Activated B cell treated with CpG ODN at 0.5 μM for 24 hours (primary cell): ENCODE results near the gene PTGES2. TPM values are rescaled to one million over a fixed set of nuclear protein-coding genes. Genes with fewer than 3 reads are reported as not detected.

Experiments
- ATAC-seq: fragments of 200-7000 bp; cut with Tn5 transposase; one replicate; pipeline ENCODE4 v1.10.0; 2021; ENCODE audit warnings: low read depth, mild to moderate bottlenecking, moderate library complexity
- CTCF ChIA-PET: fragments of 350-600 bp; sonication (Branson Sonifier 250); formaldehyde crosslinking; loops from one replicate; lab custom pipeline; 2021; ENCODE audit warnings: antibody characterized with exemption; lab: Charles Lee
- POLR2A ChIA-PET: fragments of 350-600 bp; sonication (Branson Sonifier 250); formaldehyde crosslinking; loops from one replicate; lab custom pipeline; 2021; ENCODE audit warnings: antibody characterized with exemption; lab: Charles Lee
- DNase-seq: peaks from one replicate; pipeline ENCODE4 v3.0.0; 2022
- H3K27ac Mint-ChIP-seq: one replicate; pipeline ENCODE4 v1.8.0; 2020; ENCODE audit warnings: mixed read lengths
- H3K27me3 Mint-ChIP-seq: one replicate; pipeline ENCODE4 v1.8.0; 2021; ENCODE audit warnings: mixed read lengths
- H3K36me3 Mint-ChIP-seq: one replicate; pipeline ENCODE4 v1.8.0; 2021; ENCODE audit warnings: low read depth, mixed read lengths
- H3K4me1 Mint-ChIP-seq: one replicate; pipeline ENCODE4 v1.8.0; 2021; ENCODE audit warnings: mixed read lengths
- H3K4me3 Mint-ChIP-seq: one replicate; pipeline ENCODE4 v1.8.0; 2020; ENCODE audit warnings: mild to moderate bottlenecking, mixed read lengths
- H3K9me3 Mint-ChIP-seq: one replicate; pipeline ENCODE4 v1.8.0; 2020; ENCODE audit warnings: mixed read lengths
- CTCF ChIP-seq: fragments of 200-600 bp; IDR thresholded peaks from one replicate; pipeline ENCODE4 v1.8.0; 2022; ENCODE audit warnings: antibody characterized with exemption, mild to moderate bottlenecking
- intact Hi-C: fragments of 100-400 bp; cut with micrococcal nuclease; formaldehyde crosslinking; loops from one replicate; pipeline ENCODE4 v1.15.1; 2024
- total RNA-seq: library from RNA; stranded (reverse); gene quantifications from 2 replicates; pipeline ENCODE4 v1.2.3, GENCODE V29; 2022

PTGES2 gene
- total RNA-seq, 1 donor from 2014 or later, result 89.2 TPM

GRCh38 chr9:128093011-128093410 lies 34.5 kb downstream of the PTGES2 start:
- H3K4me3 Mint-ChIP-seq, result no peak overlapping the region
- ATAC-seq (no peak), DNase-seq (no peak)
- CTCF ChIA-PET, result interaction anchor here (0.9 to 1.9 kb wide), 4 partner anchors 20 to 139 kb away, joined by 3 to 6 read pairs (median 4); no protein-coding TSS in a partner anchor
- no peaks in the 10 kb centered on the region for H3K27me3 Mint-ChIP-seq
- no peak for TF ChIP-seq CTCF
- intact Hi-C loops, result no loop called here
- H3K27ac Mint-ChIP-seq, result peak overlapping the region; percentile 99
- H3K36me3 Mint-ChIP-seq, result peaks cover 7% of the 10 kb centered on the region
- H3K9me3 Mint-ChIP-seq, result no peaks in the 10 kb centered on the region
- peaks cover 38% of the 10 kb centered on the region for H3K4me1 Mint-ChIP-seq
- POLR2A ChIA-PET, result interaction anchor here (0.8 to 2.1 kb wide), 4 partner anchors 23 to 315 kb away, joined by 3 to 10 read pairs (median 4); partner anchors contain the start of genes NAIF1, SH2D3C and SLC25A25

- intact Hi-C loops, result no loop called here
- no peak for TF ChIP-seq CTCF
- Mint-ChIP-seq H3K27me3 (no peaks in the 10 kb centered on the region), H3K4me1 (peaks cover 43% of the 10 kb centered on the region), H3K9me3 (no peaks in the 10 kb centered on the region), H3K36me3 (peaks cover 7% of the 10 kb centered on the region), H3K27ac (peak overlapping the region; percentile 99), H3K4me3 (no peak overlapping the region)
- no peak for ATAC-seq
- ChIA-PET POLR2A (interaction anchor here (0.6 to 2.1 kb wide), 8 partner anchors 10 to 1794 kb away, joined by 3 to 10 read pairs (median 3); partner anchors contain the start of genes NAIF1, SH2D3C and SLC25A25), CTCF (interaction anchor here (1.4 to 1.9 kb wide), 4 partner anchors 24 to 138 kb away, joined by 3 to 6 read pairs (median 4); no protein-coding TSS in a partner anchor)
- no peak for DNase-seq
Measured at GRCh38 chr9:128092199-128092977, 35.1 kb downstream of the PTGES2 start.

GRCh38 chr9:128091571-128091970 lies 36.0 kb downstream of the PTGES2 start:
- Mint-ChIP-seq H3K4me3 (no peak overlapping the region), H3K9me3 (no peaks in the 10 kb centered on the region), H3K36me3 (peaks cover 7% of the 10 kb centered on the region), H3K27me3 (no peaks in the 10 kb centered on the region), H3K27ac (no peak overlapping the region), H3K4me1 (peaks cover 45% of the 10 kb centered on the region)
- DNase-seq (no peak), ATAC-seq (no peak)
- ChIA-PET POLR2A (interaction anchor here (0.5 to 1.1 kb wide), 4 partner anchors 9 to 37 kb away, joined by 3 to 6 read pairs (median 3); partner anchors contain the start of gene SLC25A25), CTCF (interaction anchor here (0.6 to 1.8 kb wide), 3 partner anchors 26 to 136 kb away, joined by 3 to 4 read pairs (median 4); no protein-coding TSS in a partner anchor)
- no peak for TF ChIP-seq CTCF
- intact Hi-C loops, result no loop called here

DNA sequence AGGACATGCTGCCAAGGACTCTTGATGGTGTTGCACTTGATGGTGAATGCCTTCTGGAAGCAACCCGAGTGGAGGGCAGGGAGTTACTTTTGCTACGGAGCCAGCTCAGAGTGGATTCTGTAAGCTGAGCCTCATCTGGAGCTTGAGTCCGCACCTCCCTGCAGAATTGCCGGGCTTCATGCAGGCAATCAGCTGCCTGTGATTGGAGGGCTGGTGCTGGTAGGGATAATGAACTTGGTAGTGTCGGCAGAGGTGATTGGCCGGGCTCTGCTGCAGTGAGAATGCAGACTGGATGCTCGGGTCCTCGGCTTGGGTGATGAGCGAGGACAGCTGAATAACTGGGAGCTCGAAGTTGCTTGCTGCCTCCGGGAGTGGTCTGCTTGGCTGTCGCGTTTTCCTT lies 36.4 kb downstream of the PTGES2 start:
- DNase-seq (no peak), ATAC-seq (no peak)
- H3K27ac Mint-ChIP-seq, result no peak overlapping the region
- intact Hi-C loops, result no loop called here
- ChIA-PET POLR2A (interaction anchor here (0.5 to 1.1 kb wide), 3 partner anchors 14 to 37 kb away, joined by 3 to 6 read pairs (median 3); partner anchors contain the start of gene SLC25A25), CTCF (interaction anchor here (0.6 to 1.8 kb wide), 3 partner anchors 26 to 135 kb away, joined by 3 to 4 read pairs (median 4); no protein-coding TSS in a partner anchor)
- H3K36me3 Mint-ChIP-seq, result peaks cover 7% of the 10 kb centered on the region
- TF ChIP-seq CTCF, result no peak
- no peak overlapping the region for H3K4me3 Mint-ChIP-seq
- H3K9me3 Mint-ChIP-seq, result no peaks in the 10 kb centered on the region
- peaks cover 42% of the 10 kb centered on the region for H3K4me1 Mint-ChIP-seq
- no peaks in the 10 kb centered on the region for H3K27me3 Mint-ChIP-seq

DNA sequence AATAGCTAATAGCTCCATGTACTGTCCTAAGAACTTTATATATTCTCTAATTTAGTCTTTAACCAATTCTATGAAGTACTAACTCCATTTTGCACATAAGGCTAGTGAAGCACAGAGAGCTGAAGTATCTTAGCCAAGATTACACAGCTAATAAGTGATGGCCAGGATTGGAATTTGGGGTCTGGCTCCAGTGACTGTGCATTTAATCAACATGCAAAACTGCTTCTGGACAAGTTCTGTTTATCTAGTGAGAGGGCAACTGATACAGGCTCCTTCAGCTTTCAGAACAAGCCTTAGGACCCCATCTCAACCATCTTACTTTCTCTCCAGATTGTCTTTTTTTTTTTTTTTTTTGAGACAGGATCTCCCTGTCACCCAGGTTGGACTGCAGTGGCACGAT lies 38.2 kb downstream of the PTGES2 start:
- Mint-ChIP-seq H3K36me3 (peaks cover 8% of the 10 kb centered on the region), H3K27me3 (no peaks in the 10 kb centered on the region), H3K27ac (no peak overlapping the region), H3K4me3 (no peak overlapping the region), H3K4me1 (peaks cover 32% of the 10 kb centered on the region), H3K9me3 (no peaks in the 10 kb centered on the region)
- no peak for ATAC-seq
- ChIA-PET POLR2A (no interaction called here), CTCF (no interaction called here)
- no peak for TF ChIP-seq CTCF
- intact Hi-C loops, result no loop called here
- DNase-seq, result no peak
